Measurements from ENCODE around the gene C19orf25. TPM values are rescaled to one million over a fixed set of nuclear protein-coding genes. Genes with fewer than 3 reads are reported as not detected.

The C19orf25 gene
- total and polyA plus RNA-seq, 2 of the 13 experiments (the other 11 are each of a cell fraction or from before 2014, with no cell fraction given): 14.2 to 32.4 TPM

DNA sequence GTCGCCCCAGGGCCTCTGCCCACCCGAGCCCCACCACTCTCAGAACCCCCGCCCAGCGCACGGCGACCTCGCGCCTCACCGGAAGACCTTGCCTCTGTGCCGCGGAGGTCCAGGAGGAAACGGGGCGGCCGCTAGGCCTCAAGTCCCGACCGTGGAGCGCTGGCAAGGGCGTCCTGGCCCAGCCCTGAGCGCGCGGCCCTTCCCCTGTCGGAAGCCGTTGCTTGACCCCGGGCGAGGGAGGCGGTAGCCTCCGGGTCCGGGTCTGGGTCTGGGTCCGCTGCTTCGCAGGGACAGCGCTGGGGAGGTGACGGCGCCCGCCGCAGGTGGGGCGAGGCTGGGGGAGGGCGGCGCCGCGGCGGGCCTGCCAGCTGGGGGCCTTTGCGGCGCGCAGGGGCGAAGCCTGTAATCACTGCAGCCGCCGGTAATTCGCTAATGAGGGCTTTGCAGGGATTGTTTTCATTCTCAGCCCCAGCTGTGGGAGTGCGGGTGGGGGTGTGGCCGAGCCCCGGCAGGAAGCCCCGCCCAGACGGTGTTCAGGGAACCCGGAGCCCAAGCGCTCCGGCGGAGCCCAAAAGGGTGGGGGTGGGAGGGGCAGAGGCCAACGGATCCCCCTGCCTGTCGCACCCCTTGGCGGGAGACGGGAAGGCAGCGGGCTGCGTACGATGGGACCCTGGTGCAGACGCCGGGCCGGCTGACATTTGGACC lies 8.6 kb downstream of the C19orf25 start (continued):
- TF ChIP-seq, protein P1, sequence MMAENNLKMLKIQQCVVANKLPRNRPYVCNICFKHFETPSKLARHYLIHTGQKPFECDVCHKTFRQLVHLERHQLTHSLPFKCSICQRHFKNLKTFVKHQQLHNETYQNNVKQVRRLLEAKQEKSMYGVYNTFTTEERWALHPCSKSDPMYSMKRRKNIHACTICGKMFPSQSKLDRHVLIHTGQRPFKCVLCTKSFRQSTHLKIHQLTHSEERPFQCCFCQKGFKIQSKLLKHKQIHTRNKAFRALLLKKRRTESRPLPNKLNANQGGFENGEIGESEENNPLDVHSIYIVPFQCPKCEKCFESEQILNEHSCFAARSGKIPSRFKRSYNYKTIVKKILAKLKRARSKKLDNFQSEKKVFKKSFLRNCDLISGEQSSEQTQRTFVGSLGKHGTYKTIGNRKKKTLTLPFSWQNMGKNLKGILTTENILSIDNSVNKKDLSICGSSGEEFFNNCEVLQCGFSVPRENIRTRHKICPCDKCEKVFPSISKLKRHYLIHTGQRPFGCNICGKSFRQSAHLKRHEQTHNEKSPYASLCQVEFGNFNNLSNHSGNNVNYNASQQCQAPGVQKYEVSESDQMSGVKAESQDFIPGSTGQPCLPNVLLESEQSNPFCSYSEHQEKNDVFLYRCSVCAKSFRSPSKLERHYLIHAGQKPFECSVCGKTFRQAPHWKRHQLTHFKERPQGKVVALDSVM (CRISPR knock-in tag; IDR thresholded peaks at IDR 0.05): peak; percentile 49; the same call in 1 of the 2 replicates
- TF ChIP-seq ZNF143 (CRISPR knock-in tag; IDR thresholded peaks at IDR 0.05): no peak
- no peak for TF ChIP-seq ZFP82 (CRISPR knock-in tag; IDR thresholded peaks at IDR 0.05; ENCODE audit: borderline replicate concordance)
- TF ChIP-seq, protein P2, sequence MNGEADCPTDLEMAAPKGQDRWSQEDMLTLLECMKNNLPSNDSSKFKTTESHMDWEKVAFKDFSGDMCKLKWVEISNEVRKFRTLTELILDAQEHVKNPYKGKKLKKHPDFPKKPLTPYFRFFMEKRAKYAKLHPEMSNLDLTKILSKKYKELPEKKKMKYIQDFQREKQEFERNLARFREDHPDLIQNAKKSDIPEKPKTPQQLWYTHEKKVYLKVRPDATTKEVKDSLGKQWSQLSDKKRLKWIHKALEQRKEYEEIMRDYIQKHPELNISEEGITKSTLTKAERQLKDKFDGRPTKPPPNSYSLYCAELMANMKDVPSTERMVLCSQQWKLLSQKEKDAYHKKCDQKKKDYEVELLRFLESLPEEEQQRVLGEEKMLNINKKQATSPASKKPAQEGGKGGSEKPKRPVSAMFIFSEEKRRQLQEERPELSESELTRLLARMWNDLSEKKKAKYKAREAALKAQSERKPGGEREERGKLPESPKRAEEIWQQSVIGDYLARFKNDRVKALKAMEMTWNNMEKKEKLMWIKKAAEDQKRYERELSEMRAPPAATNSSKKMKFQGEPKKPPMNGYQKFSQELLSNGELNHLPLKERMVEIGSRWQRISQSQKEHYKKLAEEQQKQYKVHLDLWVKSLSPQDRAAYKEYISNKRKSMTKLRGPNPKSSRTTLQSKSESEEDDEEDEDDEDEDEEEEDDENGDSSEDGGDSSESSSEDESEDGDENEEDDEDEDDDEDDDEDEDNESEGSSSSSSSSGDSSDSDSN (CRISPR knock-in tag; IDR thresholded peaks at IDR 0.05): peak; percentile 65
- TF ChIP-seq ZSCAN22 (CRISPR knock-in tag; IDR thresholded peaks at IDR 0.05): no peak
- TF ChIP-seq, protein P3, sequence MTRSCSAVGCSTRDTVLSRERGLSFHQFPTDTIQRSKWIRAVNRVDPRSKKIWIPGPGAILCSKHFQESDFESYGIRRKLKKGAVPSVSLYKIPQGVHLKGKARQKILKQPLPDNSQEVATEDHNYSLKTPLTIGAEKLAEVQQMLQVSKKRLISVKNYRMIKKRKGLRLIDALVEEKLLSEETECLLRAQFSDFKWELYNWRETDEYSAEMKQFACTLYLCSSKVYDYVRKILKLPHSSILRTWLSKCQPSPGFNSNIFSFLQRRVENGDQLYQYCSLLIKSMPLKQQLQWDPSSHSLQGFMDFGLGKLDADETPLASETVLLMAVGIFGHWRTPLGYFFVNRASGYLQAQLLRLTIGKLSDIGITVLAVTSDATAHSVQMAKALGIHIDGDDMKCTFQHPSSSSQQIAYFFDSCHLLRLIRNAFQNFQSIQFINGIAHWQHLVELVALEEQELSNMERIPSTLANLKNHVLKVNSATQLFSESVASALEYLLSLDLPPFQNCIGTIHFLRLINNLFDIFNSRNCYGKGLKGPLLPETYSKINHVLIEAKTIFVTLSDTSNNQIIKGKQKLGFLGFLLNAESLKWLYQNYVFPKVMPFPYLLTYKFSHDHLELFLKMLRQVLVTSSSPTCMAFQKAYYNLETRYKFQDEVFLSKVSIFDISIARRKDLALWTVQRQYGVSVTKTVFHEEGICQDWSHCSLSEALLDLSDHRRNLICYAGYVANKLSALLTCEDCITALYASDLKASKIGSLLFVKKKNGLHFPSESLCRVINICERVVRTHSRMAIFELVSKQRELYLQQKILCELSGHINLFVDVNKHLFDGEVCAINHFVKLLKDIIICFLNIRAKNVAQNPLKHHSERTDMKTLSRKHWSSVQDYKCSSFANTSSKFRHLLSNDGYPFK (CRISPR knock-in tag; IDR thresholded peaks at IDR 0.05; ENCODE audit: borderline replicate concordance): peak; percentile 13; the same call in 1 of the 2 replicates
- no peak for TF ChIP-seq GPN1 (CRISPR knock-in tag; IDR thresholded peaks at IDR 0.05; ENCODE audit: borderline replicate concordance)
- 0 out of 2 replicates have a peak, but pooled peaks have one; percentile 45 for TF ChIP-seq PAX8 (CRISPR knock-in tag; IDR thresholded peaks at IDR 0.05; ENCODE audit: borderline replicate concordance)
- 0 out of 2 replicates have a peak, but pooled peaks have one; percentile 9 for TF ChIP-seq MED13 (CRISPR knock-in tag; IDR thresholded peaks at IDR 0.05)
- TF ChIP-seq GATA4 (IDR thresholded peaks at IDR 0.05; ENCODE audit: borderline replicate concordance, low read depth): no peak
- no peak for TF ChIP-seq JARID2 (CRISPR knock-in tag; IDR thresholded peaks at IDR 0.05; ENCODE audit: insufficient replicate concordance)
- no peak for TF ChIP-seq POLR2AphosphoS2 (IDR thresholded peaks at IDR 0.05; ENCODE audit: low read depth, low read length)
- TF ChIP-seq NFYC (CRISPR knock-in tag; IDR thresholded peaks at IDR 0.05): no peak
- TF ChIP-seq NCOA5 (CRISPR knock-in tag; IDR thresholded peaks at IDR 0.05): no peak
- TF ChIP-seq, protein P4, sequence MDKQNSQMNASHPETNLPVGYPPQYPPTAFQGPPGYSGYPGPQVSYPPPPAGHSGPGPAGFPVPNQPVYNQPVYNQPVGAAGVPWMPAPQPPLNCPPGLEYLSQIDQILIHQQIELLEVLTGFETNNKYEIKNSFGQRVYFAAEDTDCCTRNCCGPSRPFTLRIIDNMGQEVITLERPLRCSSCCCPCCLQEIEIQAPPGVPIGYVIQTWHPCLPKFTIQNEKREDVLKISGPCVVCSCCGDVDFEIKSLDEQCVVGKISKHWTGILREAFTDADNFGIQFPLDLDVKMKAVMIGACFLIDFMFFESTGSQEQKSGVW (CRISPR knock-in tag; IDR thresholded peaks at IDR 0.05; ENCODE audit: borderline replicate concordance): no peak
- TF ChIP-seq ZNF577 (CRISPR knock-in tag; IDR thresholded peaks at IDR 0.05; ENCODE audit: borderline replicate concordance, low read depth): no peak
- TF ChIP-seq ZNF724P (CRISPR knock-in tag; IDR thresholded peaks at IDR 0.05; ENCODE audit: borderline replicate concordance): no peak
- no peak for TF ChIP-seq U2AF2 (IDR thresholded peaks at IDR 0.05; ENCODE audit: low read depth, low read length)
- TF ChIP-seq ZNF512 (CRISPR knock-in tag; IDR thresholded peaks at IDR 0.05): no peak
